GM23338 (cell line): ENCODE data around the gene ARID3A. TPM values are rescaled to one million over a fixed set of nuclear protein-coding genes. Genes with fewer than 3 reads are reported as not detected.

Experiments used
- ATAC-seq: fragments of 200-7000 bp; cut with Tn5 transposase; 3 replicates; pipeline ENCODE4 v1.9.1; 2020
- DNase-seq: peaks from one replicate; pipeline ENCODE4 v3.0.0-alpha.2; 2015; ENCODE audit warnings: low spot score
- H2AFZ ChIP-seq: fragments of 200-600 bp; sonication (generic); 2 replicates; pipeline ENCODE4 v1.8.0; 2016; ENCODE audit warnings: antibody characterized with exemption, mild to moderate bottlenecking, moderate library complexity
- H3F3A ChIP-seq: fragments of 200-600 bp; sonication (generic); replicated peaks from 2 replicates; pipeline ENCODE4 v1.8.0; 2017; ENCODE audit warnings: antibody characterized with exemption, mixed run types, low read depth
- H3K27ac ChIP-seq: fragments of 200-600 bp; sonication (generic); 2 replicates; pipeline ENCODE4 v1.6.1; 2016; ENCODE audit warnings: low read depth
- H3K27me3 ChIP-seq: fragments of 200-600 bp; sonication (generic); 2 replicates; pipeline ENCODE4 v1.8.0; 2016; ENCODE audit warnings: mild to moderate bottlenecking, mixed run types, moderate library complexity; ENCODE audit not compliant: insufficient read depth
- H3K36me3 ChIP-seq: fragments of 200-600 bp; sonication (generic); 2 replicates; pipeline ENCODE4 v1.8.0; 2016; ENCODE audit warnings: mild to moderate bottlenecking; ENCODE audit not compliant: insufficient read depth
- H3K4me1 ChIP-seq: fragments of 200-600 bp; sonication (generic); 2 replicates; pipeline ENCODE4 v1.8.0; 2016; ENCODE audit warnings: mild to moderate bottlenecking, moderate library complexity; ENCODE audit not compliant: insufficient read depth
- H3K4me2 ChIP-seq: fragments of 200-600 bp; sonication (generic); 2 replicates; pipeline ENCODE4 v1.7.1; 2017; ENCODE audit warnings: mixed run types
- H3K4me3 ChIP-seq: fragments of 200-600 bp; sonication (generic); 2 replicates; pipeline ENCODE4 v1.6.1; 2016; ENCODE audit warnings: mixed run types
- H3K79me2 ChIP-seq: fragments of 200-600 bp; sonication (generic); replicated peaks from 2 replicates; pipeline ENCODE4 v1.8.0; 2017; ENCODE audit warnings: mild to moderate bottlenecking; ENCODE audit not compliant: insufficient read depth
- H3K9me2 ChIP-seq: fragments of 200-600 bp; sonication (generic); 2 replicates; pipeline ENCODE4 v1.8.0; 2017; ENCODE audit not compliant: insufficient read depth
- H4K20me1 ChIP-seq: fragments of 200-600 bp; sonication (generic); replicated peaks from 2 replicates; pipeline ENCODE4 v1.8.0; 2017; ENCODE audit warnings: mild to moderate bottlenecking; ENCODE audit not compliant: insufficient read depth
- H3K27ac Mint-ChIP-seq: 2 replicates; pipeline ENCODE4 v1.8.0; 2020; ENCODE audit warnings: inconsistent platforms, mild to moderate bottlenecking, moderate library complexity, mixed read lengths
- H3K27me3 Mint-ChIP-seq: 3 replicates; pipeline ENCODE4 v1.8.0; 2022; ENCODE audit warnings: low read depth, mild to moderate bottlenecking, moderate library complexity, mixed read lengths, inconsistent platforms; ENCODE audit not compliant: insufficient read depth, poor library complexity
- H3K36me3 Mint-ChIP-seq: 3 replicates; pipeline ENCODE4 v1.8.0; 2021; ENCODE audit warnings: low read depth, mild to moderate bottlenecking, inconsistent platforms, moderate library complexity, mixed read lengths
- H3K4me1 Mint-ChIP-seq: 3 replicates; pipeline ENCODE4 v1.8.0; 2020; ENCODE audit warnings: mild to moderate bottlenecking, inconsistent platforms, mixed read lengths
- H3K4me3 Mint-ChIP-seq: 3 replicates; pipeline ENCODE4 v1.8.0; 2021; ENCODE audit warnings: moderate library complexity, mild to moderate bottlenecking, inconsistent platforms, mixed read lengths
- H3K9me3 Mint-ChIP-seq: 3 replicates; pipeline ENCODE4 v1.8.0; 2020; ENCODE audit warnings: moderate library complexity, mild to moderate bottlenecking, inconsistent platforms, mixed read lengths
- EZH2 ChIP-seq: fragments of 200-600 bp; sonication (generic); IDR thresholded peaks from one replicate; pipeline ENCODE4 v1.8.0; 2017; ENCODE audit warnings: antibody characterized with exemption, mild to moderate bottlenecking, low read depth; ENCODE audit not compliant: unreplicated experiment
- EZH2phosphoT487 ChIP-seq: fragments of 200-600 bp; sonication (generic); IDR thresholded peaks from one replicate; pipeline ENCODE4 v1.8.1; 2018; ENCODE audit warnings: antibody characterized with exemption; ENCODE audit not compliant: unreplicated experiment
- NANOG ChIP-seq: IDR thresholded peaks from 2 replicates; pipeline ENCODE4 v1.6.1; 2016; ENCODE audit warnings: antibody characterized with exemption, borderline replicate concordance
- STAT1 ChIP-seq: IDR thresholded peaks from one replicate; pipeline ENCODE4 v1.6.1; 2016; ENCODE audit warnings: antibody characterized with exemption; ENCODE audit not compliant: unreplicated experiment
- ZNF114 ChIP-seq: fragments of 250-450 bp; sonication (Bioruptor Pico); IDR thresholded peaks from 2 replicates; pipeline ENCODE4 v1.5.0; 2020; ENCODE audit warnings: mild to moderate bottlenecking, moderate library complexity
- ZNF331 ChIP-seq: fragments of 250-450 bp; sonication (Bioruptor Pico); IDR thresholded peaks from 2 replicates; pipeline ENCODE4 v1.5.0; 2020; ENCODE audit warnings: low read depth, mild to moderate bottlenecking, moderate library complexity
- polyA plus RNA-seq: library from polyadenylated mRNA; unstranded; fragments of >200 nt; fragmentation: Nextera tagmentation; extraction: Ambion mirVana; gene quantifications from 2 replicates; pipeline ENCODE4 v1.2.1, GENCODE V29; 2016
- total RNA-seq: library from RNA; depleted of rRNA; stranded (reverse); fragments of >200 nt; shearing (Covaris generic); gene quantifications from 2 replicates; pipeline ENCODE4 v1.2.3, GENCODE V29; 2014
- TF ChIP-seq, protein P1 (sequence below): fragments of 250-450 bp; sonication (Bioruptor Pico); IDR thresholded peaks from 2 replicates; pipeline ENCODE4 v1.5.0; 2020; ENCODE audit warnings: mild to moderate bottlenecking, moderate library complexity
- TF ChIP-seq, protein P2 (sequence below), 2 experiments: fragments of 200-600 bp in 1 of 2; sonication (generic) in 1 of 2; conservative IDR thresholded peaks; 2 replicates each; pipeline versions ENCODE4 v1.5.1 to v1.6.1; 2016 to 2017; ENCODE audit warnings: antibody characterized with exemption in 2 of 2, low read depth in 2 of 2, mild to moderate bottlenecking in 2 of 2, moderate library complexity in 1 of 2

Gene ARID3A
- total and polyA plus RNA-seq, 2 experiments from 2014 or later = 33.6 to 51.6 TPM

DNA sequence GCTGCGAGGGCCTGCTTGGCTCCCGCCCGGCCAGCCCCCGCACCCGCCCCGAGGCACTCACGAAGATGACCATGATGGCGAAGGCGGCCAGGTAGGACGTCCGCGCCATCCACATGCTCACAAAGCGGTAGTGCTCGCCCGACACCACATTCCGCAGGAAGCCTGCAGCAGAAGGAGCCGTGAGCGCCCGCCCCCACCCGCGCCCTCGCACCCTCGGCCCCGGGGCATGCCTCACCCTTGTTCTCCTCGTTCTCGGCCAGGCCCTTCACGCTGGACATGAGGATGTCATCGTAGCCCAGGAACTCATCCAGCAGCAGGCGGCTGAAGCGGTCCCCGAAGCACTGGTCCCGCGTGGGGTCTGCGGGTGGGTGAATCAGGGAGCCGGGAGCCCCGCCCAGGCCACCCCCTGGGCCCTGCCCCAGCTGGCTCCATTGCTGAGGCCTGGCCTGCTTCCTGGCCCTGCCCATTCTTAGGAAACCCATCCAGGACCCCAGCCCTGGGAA lies 86.0 kb downstream of the ARID3A start (continued):
- TF ChIP-seq, protein P1, sequence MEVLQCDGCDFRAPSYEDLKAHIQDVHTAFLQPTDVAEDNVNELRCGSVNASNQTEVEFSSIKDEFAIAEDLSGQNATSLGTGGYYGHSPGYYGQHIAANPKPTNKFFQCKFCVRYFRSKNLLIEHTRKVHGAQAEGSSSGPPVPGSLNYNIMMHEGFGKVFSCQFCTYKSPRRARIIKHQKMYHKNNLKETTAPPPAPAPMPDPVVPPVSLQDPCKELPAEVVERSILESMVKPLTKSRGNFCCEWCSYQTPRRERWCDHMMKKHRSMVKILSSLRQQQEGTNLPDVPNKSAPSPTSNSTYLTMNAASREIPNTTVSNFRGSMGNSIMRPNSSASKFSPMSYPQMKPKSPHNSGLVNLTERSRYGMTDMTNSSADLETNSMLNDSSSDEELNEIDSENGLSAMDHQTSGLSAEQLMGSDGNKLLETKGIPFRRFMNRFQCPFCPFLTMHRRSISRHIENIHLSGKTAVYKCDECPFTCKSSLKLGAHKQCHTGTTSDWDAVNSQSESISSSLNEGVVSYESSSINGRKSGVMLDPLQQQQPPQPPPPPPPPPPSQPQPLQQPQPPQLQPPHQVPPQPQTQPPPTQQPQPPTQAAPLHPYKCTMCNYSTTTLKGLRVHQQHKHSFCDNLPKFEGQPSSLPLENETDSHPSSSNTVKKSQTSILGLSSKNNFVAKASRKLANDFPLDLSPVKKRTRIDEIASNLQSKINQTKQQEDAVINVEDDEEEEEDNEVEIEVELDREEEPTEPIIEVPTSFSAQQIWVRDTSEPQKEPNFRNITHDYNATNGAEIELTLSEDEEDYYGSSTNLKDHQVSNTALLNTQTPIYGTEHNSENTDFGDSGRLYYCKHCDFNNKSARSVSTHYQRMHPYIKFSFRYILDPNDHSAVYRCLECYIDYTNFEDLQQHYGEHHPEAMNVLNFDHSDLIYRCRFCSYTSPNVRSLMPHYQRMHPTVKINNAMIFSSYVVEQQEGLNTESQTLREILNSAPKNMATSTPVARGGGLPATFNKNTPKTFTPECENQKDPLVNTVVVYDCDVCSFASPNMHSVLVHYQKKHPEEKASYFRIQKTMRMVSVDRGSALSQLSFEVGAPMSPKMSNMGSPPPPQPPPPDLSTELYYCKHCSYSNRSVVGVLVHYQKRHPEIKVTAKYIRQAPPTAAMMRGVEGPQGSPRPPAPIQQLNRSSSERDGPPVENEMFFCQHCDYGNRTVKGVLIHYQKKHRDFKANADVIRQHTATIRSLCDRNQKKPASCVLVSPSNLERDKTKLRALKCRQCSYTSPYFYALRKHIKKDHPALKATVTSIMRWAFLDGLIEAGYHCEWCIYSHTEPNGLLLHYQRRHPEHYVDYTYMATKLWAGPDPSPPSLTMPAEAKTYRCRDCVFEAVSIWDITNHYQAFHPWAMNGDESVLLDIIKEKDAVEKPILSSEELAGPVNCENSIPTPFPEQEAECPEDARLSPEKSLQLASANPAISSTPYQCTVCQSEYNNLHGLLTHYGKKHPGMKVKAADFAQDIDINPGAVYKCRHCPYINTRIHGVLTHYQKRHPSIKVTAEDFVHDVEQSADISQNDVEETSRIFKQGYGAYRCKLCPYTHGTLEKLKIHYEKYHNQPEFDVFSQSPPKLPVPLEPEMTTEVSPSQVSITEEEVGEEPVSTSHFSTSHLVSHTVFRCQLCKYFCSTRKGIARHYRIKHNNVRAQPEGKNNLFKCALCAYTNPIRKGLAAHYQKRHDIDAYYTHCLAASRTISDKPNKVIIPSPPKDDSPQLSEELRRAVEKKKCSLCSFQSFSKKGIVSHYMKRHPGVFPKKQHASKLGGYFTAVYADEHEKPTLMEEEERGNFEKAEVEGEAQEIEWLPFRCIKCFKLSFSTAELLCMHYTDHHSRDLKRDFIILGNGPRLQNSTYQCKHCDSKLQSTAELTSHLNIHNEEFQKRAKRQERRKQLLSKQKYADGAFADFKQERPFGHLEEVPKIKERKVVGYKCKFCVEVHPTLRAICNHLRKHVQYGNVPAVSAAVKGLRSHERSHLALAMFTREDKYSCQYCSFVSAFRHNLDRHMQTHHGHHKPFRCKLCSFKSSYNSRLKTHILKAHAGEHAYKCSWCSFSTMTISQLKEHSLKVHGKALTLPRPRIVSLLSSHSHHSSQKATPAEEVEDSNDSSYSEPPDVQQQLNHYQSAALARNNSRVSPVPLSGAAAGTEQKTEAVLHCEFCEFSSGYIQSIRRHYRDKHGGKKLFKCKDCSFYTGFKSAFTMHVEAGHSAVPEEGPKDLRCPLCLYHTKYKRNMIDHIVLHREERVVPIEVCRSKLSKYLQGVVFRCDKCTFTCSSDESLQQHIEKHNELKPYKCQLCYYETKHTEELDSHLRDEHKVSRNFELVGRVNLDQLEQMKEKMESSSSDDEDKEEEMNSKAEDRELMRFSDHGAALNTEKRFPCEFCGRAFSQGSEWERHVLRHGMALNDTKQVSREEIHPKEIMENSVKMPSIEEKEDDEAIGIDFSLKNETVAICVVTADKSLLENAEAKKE (CRISPR knock-in tag) = no peak

DNA sequence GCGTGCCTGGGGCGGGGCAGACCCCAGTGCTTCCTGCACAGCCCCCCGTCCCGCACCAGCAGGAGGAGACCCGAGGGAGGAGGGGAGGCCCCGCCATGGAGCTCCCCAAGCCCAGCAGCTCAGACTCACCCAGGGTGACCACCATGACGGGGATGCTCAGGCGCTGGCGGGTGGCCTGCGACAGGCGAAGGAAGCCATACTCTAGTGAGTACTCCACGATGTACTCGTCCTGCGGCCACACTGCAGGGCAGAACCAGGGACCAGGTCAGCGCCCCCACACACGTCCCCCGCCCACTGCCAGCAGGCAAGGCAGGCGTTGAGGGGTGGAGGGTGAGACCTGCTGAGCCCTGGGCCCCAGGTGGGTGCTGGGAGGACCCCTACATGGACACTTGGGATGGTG lies 86.5 kb downstream of the ARID3A start:
- H2AFZ ChIP-seq = no peak overlapping the region
- peaks cover 17% of the 10 kb centered on the region for H3K4me1 Mint-ChIP-seq
- DNase-seq (no peak), ATAC-seq (no peak)
- H3K36me3 ChIP-seq = no peaks in the 10 kb centered on the region
- H3K27ac Mint-ChIP-seq = no peak overlapping the region
- no peak overlapping the region for H3K4me2 ChIP-seq
- H3K27ac ChIP-seq = no peak overlapping the region
- peaks cover 18% of the 10 kb centered on the region for H4K20me1 ChIP-seq
- H3K9me3 Mint-ChIP-seq = no peaks in the 10 kb centered on the region
- no peak overlapping the region for H3K4me3 ChIP-seq
- no peaks in the 10 kb centered on the region for H3K9me2 ChIP-seq
- no peak overlapping the region for H3K4me3 Mint-ChIP-seq
- H3K4me1 ChIP-seq = peaks cover 5% of the 10 kb centered on the region; the same call in 1 of the 2 replicates
- H3F3A ChIP-seq = peaks cover 6% of the 10 kb centered on the region; the same call in 1 of the 2 replicates
- peaks cover 7% of the 10 kb centered on the region for H3K27me3 Mint-ChIP-seq
- no peaks in the 10 kb centered on the region for H3K27me3 ChIP-seq
- H3K36me3 Mint-ChIP-seq = peaks cover 3% of the 10 kb centered on the region; the same call in 2 of the 3 replicates
- peaks cover 37% of the 10 kb centered on the region for H3K79me2 ChIP-seq
- TF ChIP-seq, protein P1 (CRISPR knock-in tag) = no peak
- TF ChIP-seq EZH2 = no peak
- TF ChIP-seq NANOG = no peak
- TF ChIP-seq ZNF114 (CRISPR knock-in tag) = no peak
- TF ChIP-seq, protein P2, sequence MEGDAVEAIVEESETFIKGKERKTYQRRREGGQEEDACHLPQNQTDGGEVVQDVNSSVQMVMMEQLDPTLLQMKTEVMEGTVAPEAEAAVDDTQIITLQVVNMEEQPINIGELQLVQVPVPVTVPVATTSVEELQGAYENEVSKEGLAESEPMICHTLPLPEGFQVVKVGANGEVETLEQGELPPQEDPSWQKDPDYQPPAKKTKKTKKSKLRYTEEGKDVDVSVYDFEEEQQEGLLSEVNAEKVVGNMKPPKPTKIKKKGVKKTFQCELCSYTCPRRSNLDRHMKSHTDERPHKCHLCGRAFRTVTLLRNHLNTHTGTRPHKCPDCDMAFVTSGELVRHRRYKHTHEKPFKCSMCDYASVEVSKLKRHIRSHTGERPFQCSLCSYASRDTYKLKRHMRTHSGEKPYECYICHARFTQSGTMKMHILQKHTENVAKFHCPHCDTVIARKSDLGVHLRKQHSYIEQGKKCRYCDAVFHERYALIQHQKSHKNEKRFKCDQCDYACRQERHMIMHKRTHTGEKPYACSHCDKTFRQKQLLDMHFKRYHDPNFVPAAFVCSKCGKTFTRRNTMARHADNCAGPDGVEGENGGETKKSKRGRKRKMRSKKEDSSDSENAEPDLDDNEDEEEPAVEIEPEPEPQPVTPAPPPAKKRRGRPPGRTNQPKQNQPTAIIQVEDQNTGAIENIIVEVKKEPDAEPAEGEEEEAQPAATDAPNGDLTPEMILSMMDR (conservative IDR thresholded peaks at IDR 0.05; ENCODE audit: low read depth in 2 of 2) = no peak
- no peak for TF ChIP-seq EZH2phosphoT487
- no peak for TF ChIP-seq STAT1
- no peak for TF ChIP-seq ZNF331 (CRISPR knock-in tag)
